Measurements from ENCODE around the gene DRC3.

DNA sequence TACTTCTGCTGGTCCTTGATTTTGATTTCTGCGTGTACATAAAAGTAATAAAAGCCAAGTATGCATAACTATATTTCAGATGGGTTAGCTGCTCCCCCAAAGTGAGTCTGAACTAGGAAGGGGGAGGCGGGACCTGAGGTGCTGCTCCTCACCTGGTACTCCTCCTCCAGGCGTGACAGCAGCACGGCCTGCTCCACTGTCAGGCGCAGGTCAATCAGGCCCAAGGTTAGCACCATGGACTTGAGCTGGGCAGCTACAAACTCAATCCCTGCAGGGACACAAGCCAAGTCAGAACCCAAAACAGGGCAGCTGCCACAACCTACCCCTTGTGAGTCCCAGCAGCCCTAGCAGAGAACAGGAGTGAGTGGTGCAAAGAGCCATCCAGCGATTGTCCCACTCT, 48.3 kb downstream of the DRC3 start:
- TF ChIP-seq, protein P1, sequence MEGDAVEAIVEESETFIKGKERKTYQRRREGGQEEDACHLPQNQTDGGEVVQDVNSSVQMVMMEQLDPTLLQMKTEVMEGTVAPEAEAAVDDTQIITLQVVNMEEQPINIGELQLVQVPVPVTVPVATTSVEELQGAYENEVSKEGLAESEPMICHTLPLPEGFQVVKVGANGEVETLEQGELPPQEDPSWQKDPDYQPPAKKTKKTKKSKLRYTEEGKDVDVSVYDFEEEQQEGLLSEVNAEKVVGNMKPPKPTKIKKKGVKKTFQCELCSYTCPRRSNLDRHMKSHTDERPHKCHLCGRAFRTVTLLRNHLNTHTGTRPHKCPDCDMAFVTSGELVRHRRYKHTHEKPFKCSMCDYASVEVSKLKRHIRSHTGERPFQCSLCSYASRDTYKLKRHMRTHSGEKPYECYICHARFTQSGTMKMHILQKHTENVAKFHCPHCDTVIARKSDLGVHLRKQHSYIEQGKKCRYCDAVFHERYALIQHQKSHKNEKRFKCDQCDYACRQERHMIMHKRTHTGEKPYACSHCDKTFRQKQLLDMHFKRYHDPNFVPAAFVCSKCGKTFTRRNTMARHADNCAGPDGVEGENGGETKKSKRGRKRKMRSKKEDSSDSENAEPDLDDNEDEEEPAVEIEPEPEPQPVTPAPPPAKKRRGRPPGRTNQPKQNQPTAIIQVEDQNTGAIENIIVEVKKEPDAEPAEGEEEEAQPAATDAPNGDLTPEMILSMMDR (IDR thresholded peaks at IDR 0.05), result no peak
- no peak for TF ChIP-seq POLR2A (IDR thresholded peaks at IDR 0.05)

Data from gastroesophageal sphincter (tissue), 3 donors.